GM18517 (cell line): Measurements from ENCODE around the gene ABI1.

Experiments
- ATAC-seq: cut with Tn5 transposase; IDR thresholded peaks from one replicate; pipeline ENCODE4 v1.9.1; 2021; ENCODE audit warnings: mild to moderate bottlenecking, moderate library complexity; ENCODE audit not compliant: unreplicated experiment

The ABI1 gene

GRCh38 chr10:26855186-26855585, 5.6 kb downstream of the ABI1 start:
- no peak for ATAC-seq

- ATAC-seq: no peak
Measured at GRCh38 chr10:26854524-26854923, 6.2 kb downstream of the ABI1 start.

- no peak for ATAC-seq
Measured at GRCh38 chr10:26844396-26844975, 16.3 kb downstream of the ABI1 start.

DNA sequence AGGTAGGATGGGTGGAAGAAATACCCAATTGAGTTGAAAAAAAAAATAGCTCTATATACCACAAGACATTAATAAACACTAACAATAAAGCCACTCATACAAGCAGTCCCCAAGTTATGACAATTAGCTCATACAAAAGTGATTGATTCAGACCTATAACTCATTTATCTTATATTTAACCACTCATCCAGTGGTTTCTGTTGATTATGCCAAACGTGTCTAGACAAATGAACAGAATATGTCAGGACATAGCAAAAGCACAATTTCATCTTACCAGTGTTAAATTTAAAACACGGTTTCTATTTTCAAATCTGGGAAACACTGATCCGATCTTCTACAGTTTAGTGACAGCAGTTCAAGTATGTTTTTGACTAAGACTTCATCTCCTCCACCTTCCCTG, 17.0 kb downstream of the ABI1 start:
- ATAC-seq: no peak

- no peak for ATAC-seq
Measured at GRCh38 chr10:26841733-26842317, 18.9 kb downstream of the ABI1 start.

DNA sequence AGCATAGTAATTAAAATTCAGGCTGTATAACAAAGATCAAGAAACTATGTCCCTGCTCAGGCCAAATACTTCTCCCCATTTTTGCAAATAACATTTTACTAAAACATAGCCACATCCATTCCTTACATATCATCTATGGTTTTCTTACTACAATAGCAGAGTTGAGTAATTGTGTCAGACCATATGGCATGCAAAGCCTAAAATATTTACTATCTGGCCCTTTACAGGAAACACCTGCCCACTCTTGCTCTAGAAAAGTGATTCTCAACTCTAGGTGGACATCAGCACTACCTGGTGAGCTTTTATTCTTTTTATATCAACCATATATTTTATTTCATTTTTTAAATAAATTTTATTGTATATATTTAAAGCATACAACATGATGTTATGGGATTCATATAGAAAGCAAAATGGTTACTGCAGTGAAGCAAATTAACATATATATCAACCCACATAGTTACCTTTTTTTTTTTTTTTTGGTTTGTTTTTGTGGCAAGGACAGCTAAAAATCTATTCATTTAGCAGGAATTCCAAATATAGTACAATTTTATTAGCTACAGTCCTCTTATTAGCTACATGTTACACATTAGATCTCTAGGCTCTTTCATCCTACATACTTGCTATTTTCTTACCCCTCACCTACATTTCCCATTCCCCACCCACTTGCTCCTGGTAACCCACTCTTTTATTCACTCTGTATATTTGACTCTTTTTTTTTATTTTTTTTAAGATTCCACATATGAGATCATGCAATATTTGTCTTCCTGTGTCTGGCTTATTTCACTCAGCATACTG, 19.6 kb downstream of the ABI1 start:
- no peak for ATAC-seq

- ATAC-seq: no peak
Measured at GRCh38 chr10:26839966-26840627, 20.7 kb downstream of the ABI1 start.

- ATAC-seq: no peak
Measured at GRCh38 chr10:26837139-26837538, 23.6 kb downstream of the ABI1 start.

DNA sequence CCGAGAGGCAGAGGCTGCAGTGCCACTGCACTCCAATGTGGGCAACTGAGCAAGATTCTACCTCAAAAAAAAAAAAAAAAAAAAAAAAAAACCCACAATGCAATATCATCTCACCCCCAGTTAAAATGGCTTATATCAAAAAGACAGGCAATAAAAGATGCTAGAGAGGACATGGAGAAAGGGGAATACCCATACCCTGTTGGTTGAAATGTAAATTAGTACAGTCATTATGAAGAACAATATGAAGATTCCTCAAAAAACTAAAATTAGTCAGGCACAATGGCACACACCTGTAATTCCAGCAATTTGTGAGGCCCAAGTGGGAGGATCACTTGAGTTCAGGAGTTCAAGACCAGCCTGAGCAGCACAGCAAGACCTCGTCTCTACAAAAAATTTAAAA, 25.7 kb downstream of the ABI1 start:
- no peak for ATAC-seq

DNA sequence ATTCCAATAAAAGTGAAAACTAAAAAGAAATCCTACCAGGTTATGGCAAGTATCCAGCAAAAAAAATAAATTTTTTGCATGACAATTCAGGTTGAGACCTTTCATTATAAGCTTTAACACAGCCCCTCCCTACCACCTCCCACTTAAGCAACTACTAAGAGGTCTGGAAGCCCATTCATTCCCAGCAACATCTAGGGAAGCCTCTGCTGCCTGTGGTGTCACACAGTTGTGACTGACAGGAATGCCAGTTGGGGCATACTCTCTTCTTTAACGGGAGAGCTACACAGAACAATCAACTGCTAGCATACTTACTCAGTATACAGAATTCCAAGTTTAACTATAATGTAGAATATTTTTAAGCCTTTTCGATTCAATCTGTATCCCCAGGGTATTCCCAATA, 27.8 kb downstream of the ABI1 start:
- ATAC-seq: no peak

GRCh38 chr10:26831936-26832335, 28.8 kb downstream of the ABI1 start:
- ATAC-seq: no peak

DNA sequence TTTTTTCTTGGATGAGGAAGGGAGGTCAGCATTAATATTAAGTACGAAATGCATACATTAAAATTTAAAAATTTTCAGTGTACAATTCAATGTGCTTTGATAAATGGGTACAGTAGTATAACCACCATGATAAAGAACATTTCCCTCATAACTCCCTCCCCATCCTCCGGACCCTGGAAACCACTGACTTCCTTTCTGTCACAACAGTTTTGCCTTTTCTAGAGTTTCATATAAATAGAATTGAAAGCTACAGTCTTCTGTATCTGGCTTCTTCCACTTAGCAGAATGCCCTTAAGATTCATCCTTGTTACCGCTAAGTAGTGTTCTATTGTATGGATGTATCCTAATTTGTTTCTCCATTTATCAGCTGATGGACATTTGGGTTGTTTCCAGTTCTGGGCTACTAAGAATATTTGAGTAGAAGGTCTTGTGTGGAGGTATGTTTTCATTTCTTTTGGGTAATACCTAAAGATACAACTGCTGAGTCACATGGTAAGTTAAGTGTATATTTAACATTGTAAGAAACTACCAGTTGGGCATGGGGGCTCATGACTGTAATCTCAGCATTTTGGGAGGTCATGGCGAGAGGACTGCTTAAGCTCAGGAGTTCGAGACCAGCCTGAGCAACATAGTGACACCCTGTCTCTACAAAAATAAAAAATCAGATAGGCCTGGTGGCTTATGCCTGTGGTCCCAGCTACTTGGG, 30.8 kb downstream of the ABI1 start:
- ATAC-seq: no peak

- no peak for ATAC-seq
Measured at GRCh38 chr10:26824015-26824690, 36.6 kb downstream of the ABI1 start.

DNA sequence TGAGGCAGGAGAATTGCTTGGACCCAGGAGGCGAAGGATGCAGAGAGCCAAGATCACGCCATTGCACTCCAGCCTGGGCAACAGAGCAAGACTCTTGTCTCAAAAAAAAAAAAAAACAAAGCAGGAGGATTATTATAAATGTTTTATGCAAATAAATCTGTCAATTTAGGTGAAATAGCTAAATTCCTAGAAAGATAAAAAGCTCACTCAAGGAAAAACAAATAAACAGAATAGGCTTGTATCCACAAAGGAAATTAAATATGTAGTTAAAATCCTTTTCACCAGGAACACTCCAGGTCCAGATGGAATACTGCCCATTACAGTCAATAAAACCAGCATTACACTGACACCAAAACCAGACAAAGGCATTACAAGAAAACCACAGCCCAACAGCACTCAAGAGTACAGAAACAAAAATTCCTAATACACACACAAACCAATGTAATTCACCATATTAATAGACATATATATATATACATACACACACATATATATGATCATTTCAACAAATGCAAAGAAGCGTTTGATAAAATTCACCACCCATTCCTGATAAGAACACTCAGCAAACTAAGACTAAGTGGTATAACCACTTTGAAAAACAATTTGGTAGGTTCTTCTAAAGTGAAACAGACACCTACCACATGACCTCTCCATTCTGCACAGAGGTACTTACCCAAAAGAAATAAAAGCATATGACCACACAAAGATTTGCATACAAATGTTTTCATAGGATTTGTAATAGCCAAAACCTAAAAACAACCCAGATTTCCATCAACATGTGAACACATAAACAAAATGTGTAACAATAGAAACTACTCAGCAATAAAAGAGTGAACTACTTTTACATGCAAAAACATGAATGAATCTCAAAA, 38.8 kb downstream of the ABI1 start:
- ATAC-seq: no peak

GRCh38 chr10:26815500-26815899, 45.3 kb downstream of the ABI1 start:
- ATAC-seq: no peak

- no peak for ATAC-seq
Measured at GRCh38 chr10:26810435-26811026, 50.2 kb downstream of the ABI1 start.

- ATAC-seq: no peak
Measured at GRCh38 chr10:26809973-26810372, 50.8 kb downstream of the ABI1 start.

GRCh38 chr10:26807532-26807931, 53.2 kb downstream of the ABI1 start:
- ATAC-seq: no peak

DNA sequence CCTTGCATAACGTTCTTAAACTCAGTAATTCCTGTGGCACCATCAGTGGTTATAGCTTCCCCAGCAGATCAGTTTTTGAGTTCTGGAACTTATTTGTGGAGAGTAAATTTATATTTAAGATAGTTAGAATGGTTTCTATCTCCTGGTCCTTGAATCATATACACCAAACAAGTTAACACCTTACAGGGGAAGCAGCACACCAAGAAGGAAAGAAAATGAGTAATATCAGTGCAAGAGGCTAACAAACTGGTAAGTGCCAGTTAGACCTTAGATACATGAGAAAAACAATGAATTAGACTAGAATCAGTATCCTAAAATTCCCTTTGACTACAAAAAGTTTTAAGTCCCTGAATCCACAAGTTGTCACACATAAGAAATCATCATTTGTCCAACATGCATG, 54.2 kb downstream of the ABI1 start:
- no peak for ATAC-seq
